Keratinocyte (primary cell): ENCODE data around the gene FJX1. TPM values are rescaled to one million over a fixed set of nuclear protein-coding genes. Genes with fewer than 3 reads are reported as not detected.

Source experiments
- DNase-seq: peaks from one replicate; pipeline ENCODE4 v3.0.0-alpha.2; 2011; ENCODE audit warnings: low read depth, missing footprints, low spot score
- FAIRE-seq: peaks from 2 replicates; lab custom pipeline; 2011; peaks lifted over from hg19 to GRCh38; lab: Jason Lieb, UNC
- H2AFZ ChIP-seq: 2 replicates; pipeline ENCODE4 v1.6.0; 2012; ENCODE audit warnings: low read length, control low read depth, inconsistent platforms; ENCODE audit not compliant: control insufficient read depth
- H3K27ac ChIP-seq: 2 replicates; pipeline ENCODE4 v1.5.1; 2011; ENCODE audit warnings: low read length; ENCODE audit not compliant: control insufficient read depth, insufficient read depth
- H3K27me3 ChIP-seq: 3 replicates; pipeline ENCODE4 v1.6.0; 2011; ENCODE audit warnings: low read length; ENCODE audit not compliant: control insufficient read depth, insufficient read depth; ENCODE audit errors: extremely low read depth
- H3K36me3 ChIP-seq, 2 experiments: 2 replicates in 1 of 2; 3 replicates in 1 of 2; pipeline ENCODE4 v1.5.1; 2011; ENCODE audit warnings: low read length in 2 of 2, mild to moderate bottlenecking in 1 of 2; ENCODE audit not compliant: control insufficient read depth in 2 of 2, insufficient read depth in 2 of 2; ENCODE audit errors: extremely low read depth in 1 of 2
- H3K4me1 ChIP-seq: 3 replicates; pipeline ENCODE4 v1.5.1; 2011; ENCODE audit warnings: low read length; ENCODE audit not compliant: control insufficient read depth, insufficient read depth; ENCODE audit errors: extremely low read depth
- H3K4me2 ChIP-seq: 3 replicates; pipeline ENCODE4 v1.6.0; 2011; ENCODE audit warnings: low read depth, low read length; ENCODE audit not compliant: control insufficient read depth, insufficient read depth; ENCODE audit errors: extremely low read depth
- H3K4me3 ChIP-seq, 3 experiments: fragments of 200-600 bp in 1 of 3; sonication (generic) in 1 of 3; 2 replicates in 2 of 3; 3 replicates in 1 of 3; pipeline ENCODE4 v1.5.1; 2011 to 2016; ENCODE audit warnings: low read length in 3 of 3, mild to moderate bottlenecking in 3 of 3, control low read depth in 2 of 3, inconsistent platforms in 1 of 3, low read depth in 1 of 3, mixed read lengths in 1 of 3, mixed run types in 1 of 3, moderate library complexity in 1 of 3; ENCODE audit not compliant: control insufficient read depth in 2 of 3, insufficient read depth in 2 of 3; ENCODE audit errors: extremely low read depth in 1 of 3
- H3K79me2 ChIP-seq: 2 replicates; pipeline ENCODE4 v1.6.0; 2012; ENCODE audit warnings: low read length; ENCODE audit not compliant: control insufficient read depth, insufficient read depth
- H3K9ac ChIP-seq: 3 replicates; pipeline ENCODE4 v1.6.0; 2011; ENCODE audit warnings: low read length; ENCODE audit not compliant: control insufficient read depth, insufficient read depth; ENCODE audit errors: extremely low read depth
- H3K9me1 ChIP-seq: 3 replicates; pipeline ENCODE4 v1.6.0; 2011; ENCODE audit warnings: low read length; ENCODE audit not compliant: control insufficient read depth, insufficient read depth; ENCODE audit errors: extremely low read depth
- H3K9me3 ChIP-seq: 2 replicates; pipeline ENCODE4 v1.5.1; 2012; ENCODE audit warnings: low read depth, low read length; ENCODE audit not compliant: control insufficient read depth
- H4K20me1 ChIP-seq: 3 replicates; pipeline ENCODE4 v1.6.0; 2011; ENCODE audit warnings: low read length; ENCODE audit not compliant: control insufficient read depth, insufficient read depth; ENCODE audit errors: extremely low read depth
- CTCF ChIP-seq, 3 experiments: IDR thresholded peaks in 1 of 3; conservative IDR thresholded peaks in 1 of 3; optimal IDR thresholded peaks in 1 of 3; 2 replicates in 2 of 3; 3 replicates in 1 of 3; pipeline versions ENCODE3 to v1.5.1; 2011; ENCODE audit warnings: low read length in 3 of 3, mild to moderate bottlenecking in 3 of 3, moderate library complexity in 2 of 3, control low read depth in 1 of 3, inconsistent platforms in 1 of 3; ENCODE audit not compliant: insufficient read depth in 2 of 3; ENCODE audit errors: extremely low read depth in 1 of 3
- EZH2 ChIP-seq: IDR thresholded peaks from one replicate; pipeline ENCODE4 v1.6.1; 2012; ENCODE audit warnings: inconsistent platforms, mild to moderate bottlenecking, low read length, moderate library complexity
- dilution Hi-C: fragments of 300-500 bp; cut with MboI; formaldehyde crosslinking; loops from one replicate; pipeline ENCODE4 v1.7.0; 2020; ENCODE audit warnings: low sequenced_read_pairs; ENCODE audit not compliant: extremely low pct_ligation_motif_present
- polyA plus RNA-seq, 5 experiments: library from polyadenylated mRNA; depleted of rRNA in 3 of 5; stranded (reverse) in 3 of 5; stranded (forward) in 1 of 5; unstranded in 1 of 5; fragments of >200 nt; gene quantifications; 1 replicate in 1 of 5; 2 replicates in 3 of 5; 3 replicates in 1 of 5; pipeline versions ENCODE4 v1.2.1 to v1.2.3, GENCODE V29; 2011 to 2012; ENCODE audit warnings: missing spikeins in 2 of 5, low read depth in 1 of 5, low replicate concordance in 1 of 5

The FJX1 gene
- polyA plus RNA-seq, 1 donor (not counting 4 experiments of a cell fraction or from before 2014, with no cell fraction given), result 19.7 TPM

- FAIRE-seq (no peak), DNase-seq (no peak)
- H3K4me2 ChIP-seq, result peak overlapping the region; percentile 100
- peak overlapping the region; percentile 56 to 91 (median 89) for H3K4me3 ChIP-seq
- no peaks in the 10 kb centered on the region for H3K9me1 ChIP-seq
- peaks cover 0 to 10% of the 10 kb centered on the region in 2 experiments for H3K36me3 ChIP-seq
- H3K4me1 ChIP-seq, result peaks cover 59% of the 10 kb centered on the region
- dilution Hi-C loops, result loop anchor here (25.0 kb wide), 1 partner anchor 192 kb away; no protein-coding TSS in a partner anchor
- H3K79me2 ChIP-seq, result peaks cover 32% of the 10 kb centered on the region
- H3K9ac ChIP-seq, result peak overlapping the region; percentile 91
- peak overlapping the region; percentile 95 for H3K27ac ChIP-seq
- no peaks in the 10 kb centered on the region for H4K20me1 ChIP-seq
- H2AFZ ChIP-seq, result no peak overlapping the region
- no peak for TF ChIP-seq EZH2
- TF ChIP-seq CTCF (optimal IDR thresholded peaks at IDR 0.05 in 1 of 3, IDR thresholded peaks at IDR 0.05 in 1 of 3, conservative IDR thresholded peaks at IDR 0.05 in 1 of 3; ENCODE audit: extremely low read depth in 1 of 3, insufficient read depth in 2 of 3, low read length in 3 of 3), result no peak
- no peaks in the 10 kb centered on the region for H3K9me3 ChIP-seq
- no peaks in the 10 kb centered on the region for H3K27me3 ChIP-seq
Observed at GRCh38 chr11:35620795-35621194, 2.5 kb downstream of the FJX1 start.

DNA sequence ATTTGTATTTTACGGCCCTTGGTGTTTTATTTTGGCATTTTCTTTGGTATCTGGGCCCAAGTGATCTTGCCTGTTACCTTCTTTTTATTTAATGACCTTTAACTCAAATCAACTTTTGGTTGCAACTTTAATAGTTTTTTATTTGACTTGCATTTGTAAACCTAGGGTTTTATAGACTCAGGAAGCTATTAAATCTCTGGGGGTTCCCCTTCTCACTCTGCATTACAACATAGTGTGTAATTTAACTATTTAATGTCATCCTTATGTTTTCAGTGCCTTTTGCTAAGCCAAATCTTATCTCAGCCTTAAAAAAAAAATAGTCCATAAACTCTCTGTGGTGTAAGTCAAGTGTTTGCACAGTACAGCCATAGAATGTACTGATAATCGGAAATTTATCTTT, 3.4 kb downstream of the FJX1 start:
- H3K27ac ChIP-seq, result peak overlapping the region; percentile 95
- no peak overlapping the region for H2AFZ ChIP-seq
- no peaks in the 10 kb centered on the region for H3K9me3 ChIP-seq
- H3K36me3 ChIP-seq, result peaks cover 0 to 10% of the 10 kb centered on the region in 2 experiments
- H3K4me2 ChIP-seq, result peak overlapping the region; percentile 100
- TF ChIP-seq CTCF (optimal IDR thresholded peaks at IDR 0.05 in 1 of 3, IDR thresholded peaks at IDR 0.05 in 1 of 3, conservative IDR thresholded peaks at IDR 0.05 in 1 of 3; ENCODE audit: extremely low read depth in 1 of 3, insufficient read depth in 2 of 3, low read length in 3 of 3) (no peak), EZH2 (no peak)
- no peaks in the 10 kb centered on the region for H3K9me1 ChIP-seq
- H3K27me3 ChIP-seq, result no peaks in the 10 kb centered on the region
- peak overlapping the region; percentile 91 for H3K9ac ChIP-seq
- peak overlapping the region; percentile 56 to 91 (median 89) for H3K4me3 ChIP-seq
- H4K20me1 ChIP-seq, result no peaks in the 10 kb centered on the region
- peaks cover 32% of the 10 kb centered on the region for H3K79me2 ChIP-seq
- FAIRE-seq (no peak), DNase-seq (no peak)
- dilution Hi-C loops, result loop anchor here (25.0 kb wide), 1 partner anchor 191 kb away; no protein-coding TSS in a partner anchor
- peaks cover 54% of the 10 kb centered on the region for H3K4me1 ChIP-seq
